ENCODE results near the gene HIPK2. TPM values are rescaled to one million over a fixed set of nuclear protein-coding genes. Genes with fewer than 3 reads are reported as not detected.

Gene HIPK2
- total RNA-seq, 1 donor from 2014 or later, result 47.2 TPM

- Mint-ChIP-seq H3K9me3 (ENCODE audit: unreplicated experiment) (no peaks in the 10 kb centered on the region), H3K4me3 (ENCODE audit: unreplicated experiment) (no peak overlapping the region), H3K36me3 (ENCODE audit: low read depth, unreplicated experiment) (no peaks in the 10 kb centered on the region), H3K4me1 (ENCODE audit: unreplicated experiment) (peaks cover 3% of the 10 kb centered on the region), H3K27me3 (ENCODE audit: unreplicated experiment) (peaks cover 4% of the 10 kb centered on the region), H3K27ac (ENCODE audit: unreplicated experiment) (peak overlapping the region; percentile 41)
- no peak for TF ChIP-seq CTCF (IDR thresholded peaks at IDR 0.05; ENCODE audit: unreplicated experiment)
- no peak for DNase-seq (ENCODE audit: low spot score)
Observed at GRCh38 chr7:139542308-139543151, 235.3 kb downstream of the HIPK2 start.

- H3K4me3 Mint-ChIP-seq (ENCODE audit: unreplicated experiment), result no peak overlapping the region
- no peak overlapping the region for H3K27ac Mint-ChIP-seq (ENCODE audit: unreplicated experiment)
- H3K36me3 Mint-ChIP-seq (ENCODE audit: low read depth, unreplicated experiment), result no peaks in the 10 kb centered on the region
- no peaks in the 10 kb centered on the region for H3K9me3 Mint-ChIP-seq (ENCODE audit: unreplicated experiment)
- H3K4me1 Mint-ChIP-seq (ENCODE audit: unreplicated experiment), result peaks cover 10% of the 10 kb centered on the region
- TF ChIP-seq CTCF (IDR thresholded peaks at IDR 0.05; ENCODE audit: unreplicated experiment), result no peak
- peaks cover 4% of the 10 kb centered on the region for H3K27me3 Mint-ChIP-seq (ENCODE audit: unreplicated experiment)
- no peak for DNase-seq (ENCODE audit: low spot score)
Observed at GRCh38 chr7:139541600-139542307, 236.0 kb downstream of the HIPK2 start.

- Mint-ChIP-seq H3K9me3 (ENCODE audit: unreplicated experiment) (no peaks in the 10 kb centered on the region), H3K4me1 (ENCODE audit: unreplicated experiment) (peaks cover 16% of the 10 kb centered on the region), H3K27me3 (ENCODE audit: unreplicated experiment) (peaks cover 4% of the 10 kb centered on the region), H3K36me3 (ENCODE audit: low read depth, unreplicated experiment) (no peaks in the 10 kb centered on the region), H3K4me3 (ENCODE audit: unreplicated experiment) (no peak overlapping the region), H3K27ac (ENCODE audit: unreplicated experiment) (no peak overlapping the region)
- no peak for DNase-seq (ENCODE audit: low spot score)
- TF ChIP-seq CTCF (IDR thresholded peaks at IDR 0.05; ENCODE audit: unreplicated experiment), result no peak
Observed at GRCh38 chr7:139540203-139540602, 237.6 kb downstream of the HIPK2 start.

- Mint-ChIP-seq H3K36me3 (ENCODE audit: low read depth, unreplicated experiment) (no peaks in the 10 kb centered on the region), H3K4me3 (ENCODE audit: unreplicated experiment) (no peak overlapping the region), H3K9me3 (ENCODE audit: unreplicated experiment) (no peaks in the 10 kb centered on the region), H3K27me3 (ENCODE audit: unreplicated experiment) (peaks cover 4% of the 10 kb centered on the region), H3K27ac (ENCODE audit: unreplicated experiment) (no peak overlapping the region), H3K4me1 (ENCODE audit: unreplicated experiment) (peaks cover 24% of the 10 kb centered on the region)
- no peak for TF ChIP-seq CTCF (IDR thresholded peaks at IDR 0.05; ENCODE audit: unreplicated experiment)
- no peak for DNase-seq (ENCODE audit: low spot score)
Observed at GRCh38 chr7:139538881-139539635, 238.7 kb downstream of the HIPK2 start.

Measured in endothelial cell (in vitro differentiated cells).